ENCODE results near the gene BEND7. TPM values are rescaled to one million over a fixed set of nuclear protein-coding genes. Genes with fewer than 3 reads are reported as not detected.

Gene BEND7
- total and polyA plus RNA-seq, 9 of the 15 experiments (the other 6 are each of a cell fraction or from before 2014, with no cell fraction given), result 1.3 to 11.4 (median 5.2) TPM

DNA sequence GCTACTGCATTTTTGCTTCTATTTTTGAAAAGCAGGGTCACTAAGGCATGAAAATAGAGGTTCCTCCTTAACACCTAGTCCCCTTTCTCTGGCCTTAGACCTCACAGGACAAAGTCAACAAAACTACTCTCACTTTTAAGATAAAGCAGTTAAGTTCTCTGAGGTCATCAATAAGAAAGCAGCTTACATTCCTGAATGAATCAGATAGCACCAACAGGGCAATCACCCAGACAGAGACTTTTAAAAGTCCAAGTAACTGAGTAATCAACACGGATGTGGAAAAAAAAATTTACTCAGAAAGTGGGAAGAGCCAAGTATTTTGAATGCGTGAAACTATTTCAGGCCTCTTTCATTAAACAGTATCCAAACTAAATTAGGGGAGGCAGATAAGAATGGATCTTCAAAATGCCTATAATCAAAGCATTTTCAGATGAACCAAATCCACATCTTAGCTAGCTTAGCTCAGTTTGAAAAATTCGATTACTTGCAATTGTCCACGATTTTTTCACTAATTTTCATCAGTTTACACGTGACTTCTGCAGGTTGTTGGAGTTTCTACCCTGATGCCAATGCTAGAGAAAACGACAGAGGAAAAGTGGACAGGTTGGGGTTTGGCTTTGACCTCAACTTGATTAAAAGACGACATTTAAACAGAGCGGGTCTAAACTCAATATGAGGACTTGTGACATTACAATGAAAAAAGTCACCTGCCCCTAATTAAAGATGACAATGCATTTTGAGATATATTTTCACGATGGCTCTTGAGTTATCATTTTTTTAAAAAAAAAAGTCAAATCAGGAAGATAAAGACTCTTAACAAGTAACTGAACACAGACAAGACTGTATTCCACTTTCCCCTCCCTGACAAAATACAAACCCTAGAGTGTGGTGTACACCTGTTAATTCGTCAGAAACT lies 1.6 kb downstream of the BEND7 start:
- ChIA-PET CTCF (ENCODE audit: low intra/inter-chr PET ratio) (no interaction called here), POLR2A (interaction anchor here (0.7 to 2.2 kb wide), 3 partner anchors 8 to 154 kb away, joined by 3 to 9 read pairs (median 4); no protein-coding TSS in a partner anchor)
- H3K4me1 ChIP-seq (replicated peaks in 1 of 2; ENCODE audit: control insufficient read depth in 2 of 2, insufficient read depth in 2 of 2, low read length in 2 of 2), result peaks cover 7 to 13% of the 10 kb centered on the region in 2 experiments; a peak in 2 of 5 replicates
- H3K27ac ChIP-seq (ENCODE audit: extremely low read depth, low read depth, low read length), result no peak overlapping the region
- in situ Hi-C loops (cut with MboI), result no loop called here
- DNase-seq (ENCODE audit: extremely low read depth in 1 of 4, low spot score in 3 of 4), result peak in 1 of 4 experiments; percentile 5
- H2AFZ ChIP-seq (ENCODE audit: low read depth, low read length), result no peak overlapping the region
- H3K36me3 ChIP-seq (ENCODE audit: control insufficient read depth, insufficient read depth, low read length), result peaks cover 2% of the 10 kb centered on the region; the same call in 1 of the 3 replicates
- no peaks in the 10 kb centered on the region for H3K9me1 ChIP-seq (ENCODE audit: control insufficient read depth, insufficient read depth, low read length)
- 0 out of 3 replicates have a peak, but pooled peaks cover 2% of the 10 kb centered on the region for H3K79me2 ChIP-seq (ENCODE audit: control insufficient read depth, insufficient read depth, low read length)
- H3K27me3 ChIP-seq (ENCODE audit: control insufficient read depth in 2 of 2, insufficient read depth in 2 of 2, low read length in 2 of 2), result peaks cover 0 to 6% of the 10 kb centered on the region in 2 experiments; a peak in 1 of 5 replicates
- peak overlapping the region; percentile 46 for H3K4me3 ChIP-seq
- ATAC-seq, result no peak
- FAIRE-seq, result peak; percentile 42
- BruUV-seq (replicated peaks), result TSS peak; percentile 46
- intact Hi-C loops (cut with micrococcal nuclease), result no loop called here
- peak overlapping the region; percentile 66 for H3K4me2 ChIP-seq (ENCODE audit: insufficient read depth, low read length)
- H3K9ac ChIP-seq (ENCODE audit: insufficient read depth in 1 of 2, low read depth in 2 of 2, low read length in 2 of 2), result peak overlapping the region in 1 of 2 experiments; percentile 18; a peak in 2 of 4 replicates
- no peaks in the 10 kb centered on the region for H3K9me3 ChIP-seq (replicated peaks; ENCODE audit: control insufficient read depth, insufficient read depth, low read depth, low read length)
- 0 out of 2 replicates have a peak, but pooled peaks cover 6% of the 10 kb centered on the region for H4K20me1 ChIP-seq (replicated peaks; ENCODE audit: control insufficient read depth, insufficient read depth, low read length)
- WGBS (ENCODE audit: insufficient coverage, low coverage, missing lambda C conversion rate), result 13% methylated on average over 10 of the region's 10 CpGs
- TF ChIP-seq, protein P1, sequence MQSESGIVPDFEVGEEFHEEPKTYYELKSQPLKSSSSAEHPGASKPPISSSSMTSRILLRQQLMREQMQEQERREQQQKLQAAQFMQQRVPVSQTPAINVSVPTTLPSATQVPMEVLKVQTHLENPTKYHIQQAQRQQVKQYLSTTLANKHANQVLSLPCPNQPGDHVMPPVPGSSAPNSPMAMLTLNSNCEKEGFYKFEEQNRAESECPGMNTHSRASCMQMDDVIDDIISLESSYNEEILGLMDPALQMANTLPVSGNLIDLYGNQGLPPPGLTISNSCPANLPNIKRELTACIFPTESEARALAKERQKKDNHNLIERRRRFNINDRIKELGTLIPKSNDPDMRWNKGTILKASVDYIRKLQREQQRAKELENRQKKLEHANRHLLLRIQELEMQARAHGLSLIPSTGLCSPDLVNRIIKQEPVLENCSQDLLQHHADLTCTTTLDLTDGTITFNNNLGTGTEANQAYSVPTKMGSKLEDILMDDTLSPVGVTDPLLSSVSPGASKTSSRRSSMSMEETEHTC (IDR thresholded peaks at IDR 0.05), result no peak
- no peak for TF ChIP-seq PCBP2 (IDR thresholded peaks at IDR 0.05; ENCODE audit: low read depth, low read length, poor library complexity, severe bottlenecking)
- peak in 1 of 2 experiments; percentile 45; a peak in 1 of 4 replicates for TF ChIP-seq RCOR1 (IDR thresholded peaks at IDR 0.05; ENCODE audit: borderline replicate concordance in 1 of 2, low read depth in 2 of 2, low read length in 2 of 2)
- TF ChIP-seq TCFL5 (CRISPR knock-in tag; conservative IDR thresholded peaks at IDR 0.05), result no peak
- peak; percentile 15; the same call in 1 of the 2 replicates for TF ChIP-seq CBFA2T3 (IDR thresholded peaks at IDR 0.05)
- TF ChIP-seq TEAD4 (IDR thresholded peaks at IDR 0.05; ENCODE audit: low read length), result 0 out of 2 replicates have a peak, but pooled peaks have one; percentile 8
- TF ChIP-seq TEAD4 (CRISPR knock-in tag; IDR thresholded peaks at IDR 0.05; ENCODE audit: borderline replicate concordance), result no peak
- TF ChIP-seq ATF3 (IDR thresholded peaks at IDR 0.05), result 0 out of 2 replicates have a peak, but pooled peaks have one; percentile 49
- no peak for TF ChIP-seq ATF3 (CRISPR knock-in tag; conservative IDR thresholded peaks at IDR 0.05)
- TF ChIP-seq FOSL1 (tag; conservative IDR thresholded peaks at IDR 0.05), result peak; percentile 46; the same call in 1 of the 2 replicates
- TF ChIP-seq CBX2 (IDR thresholded peaks at IDR 0.05; ENCODE audit: insufficient read depth, low read length, poor library complexity, severe bottlenecking), result peak; percentile 90
- TF ChIP-seq JUND (IDR thresholded peaks at IDR 0.05; ENCODE audit: borderline replicate concordance, low read depth, low read length), result 0 out of 2 replicates have a peak, but pooled peaks have one; percentile 23
- no peak; the same call in 2 of the 3 replicates for TF ChIP-seq JUND (tag; IDR thresholded peaks at IDR 0.05; ENCODE audit: borderline replicate concordance, low read depth, low read length)
- TF ChIP-seq CBX8 (IDR thresholded peaks at IDR 0.05; ENCODE audit: borderline replicate concordance, extremely low read depth, low read depth, low read length, poor library complexity, severe bottlenecking), result peak; percentile 87
- TF ChIP-seq C11orf30 (IDR thresholded peaks at IDR 0.05; ENCODE audit: low read depth), result peak; percentile 41; the same call in 1 of the 2 replicates
- no peak for TF ChIP-seq FOXJ2 (tag; IDR thresholded peaks at IDR 0.05)
- 0 out of 2 replicates have a peak, but pooled peaks have one; percentile 38 for TF ChIP-seq RNF2 (IDR thresholded peaks at IDR 0.05)
- peak; percentile 72 for TF ChIP-seq ZNF316 (IDR thresholded peaks at IDR 0.05)
- TF ChIP-seq BRD9 (IDR thresholded peaks at IDR 0.05; ENCODE audit: low read depth, partially characterized antibody), result no peak

Measured in K562 (cell line).